Fibroblast of skin of right quadriceps (primary cell): ENCODE results near the gene TIMM23.
"Not testable (repeated sequence)": the region's sequence is repeated elsewhere in the genome, so short reads cannot be mapped to it uniquely, and the experiment has no call there.

Source experiments
- DNase-seq: peaks from one replicate; pipeline ENCODE4 v3.0.0-alpha.2; 2013

TIMM23 gene, protein sequence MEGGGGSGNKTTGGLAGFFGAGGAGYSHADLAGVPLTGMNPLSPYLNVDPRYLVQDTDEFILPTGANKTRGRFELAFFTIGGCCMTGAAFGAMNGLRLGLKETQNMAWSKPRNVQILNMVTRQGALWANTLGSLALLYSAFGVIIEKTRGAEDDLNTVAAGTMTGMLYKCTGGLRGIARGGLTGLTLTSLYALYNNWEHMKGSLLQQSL

GRCh38 chr10:45972106-45972812 lies at the start of gene TIMM23:
Gene TIMM23 (plus strand): TSS chr10:45972489. CDS start chr10:45972625, 136 bp downstream.
- DNase-seq, result peak; percentile 83

DNA sequence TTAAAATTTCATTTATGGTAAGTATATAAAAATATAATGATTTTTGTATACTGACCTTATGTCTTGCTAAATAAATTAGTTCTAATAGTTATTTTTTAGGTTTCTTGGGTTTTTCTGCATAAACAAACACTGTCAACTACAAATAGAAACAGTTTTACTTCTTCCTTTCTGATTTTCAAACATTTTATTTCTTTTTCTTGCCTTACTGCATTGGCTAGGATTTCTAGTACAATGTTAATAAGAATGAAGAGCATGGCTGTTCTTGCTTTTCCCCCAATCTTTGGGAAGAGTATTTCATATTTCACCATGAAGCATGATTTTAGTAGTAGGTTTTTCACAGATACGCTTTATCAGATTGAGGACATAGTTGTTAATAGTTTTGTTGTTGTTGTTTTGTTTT lies 45.5 kb upstream of the TIMM23 start:
- not testable (repeated sequence) for DNase-seq

DNA sequence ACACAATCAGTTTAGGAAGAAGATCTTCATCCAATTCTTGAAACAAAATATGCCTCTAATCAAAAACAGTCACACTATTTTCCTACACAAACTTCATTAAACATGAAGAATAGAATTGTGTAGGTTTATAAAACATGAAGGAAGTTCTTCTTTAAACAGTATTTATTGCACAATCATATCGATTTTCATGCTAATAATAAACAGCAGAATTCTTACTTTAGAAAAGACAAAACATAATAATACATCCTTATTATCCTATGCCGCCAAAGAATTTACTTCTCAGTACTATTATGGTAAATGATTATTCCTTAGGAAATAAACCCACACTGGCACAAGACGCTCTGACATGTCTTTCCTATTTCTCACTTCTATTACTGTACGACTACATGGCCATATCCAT lies 41.0 kb upstream of the TIMM23 start:
- not testable (repeated sequence) for DNase-seq

GRCh38 chr10:45934788-45935187 lies 37.5 kb upstream of the TIMM23 start:
- DNase-seq, result not testable (repeated sequence)

- not testable (repeated sequence) for DNase-seq
Observed at GRCh38 chr10:45939176-45939697, 33.1 kb upstream of the TIMM23 start.

GRCh38 chr10:45941196-45941595 lies 31.1 kb upstream of the TIMM23 start:
- DNase-seq, result not testable (repeated sequence)

- not testable (repeated sequence) for DNase-seq
Observed at GRCh38 chr10:45945476-45945875, 26.8 kb upstream of the TIMM23 start.

GRCh38 chr10:45947363-45947762 lies 24.9 kb upstream of the TIMM23 start:
- not testable (repeated sequence) for DNase-seq

DNA sequence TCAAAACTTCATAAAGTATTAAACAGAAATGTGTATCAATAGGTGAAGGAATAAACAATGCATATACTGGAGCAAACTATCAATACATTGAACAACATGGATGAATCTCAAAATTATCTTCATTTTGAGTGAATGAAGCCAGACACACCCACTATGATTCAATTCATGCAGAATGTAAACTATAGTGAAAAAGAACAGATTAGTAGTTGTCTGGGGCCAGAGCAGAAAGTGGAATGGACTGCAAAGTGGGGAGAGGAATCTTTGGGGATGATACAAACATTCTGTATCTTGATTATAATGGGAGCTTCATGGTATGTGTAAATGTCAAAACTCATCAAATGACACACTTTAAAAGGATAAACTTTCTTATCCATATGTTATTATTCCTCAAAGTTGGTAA lies 23.5 kb upstream of the TIMM23 start:
- not testable (repeated sequence) for DNase-seq

- not testable (repeated sequence) for DNase-seq
Observed at GRCh38 chr10:45954367-45954766, 17.9 kb upstream of the TIMM23 start.

DNA sequence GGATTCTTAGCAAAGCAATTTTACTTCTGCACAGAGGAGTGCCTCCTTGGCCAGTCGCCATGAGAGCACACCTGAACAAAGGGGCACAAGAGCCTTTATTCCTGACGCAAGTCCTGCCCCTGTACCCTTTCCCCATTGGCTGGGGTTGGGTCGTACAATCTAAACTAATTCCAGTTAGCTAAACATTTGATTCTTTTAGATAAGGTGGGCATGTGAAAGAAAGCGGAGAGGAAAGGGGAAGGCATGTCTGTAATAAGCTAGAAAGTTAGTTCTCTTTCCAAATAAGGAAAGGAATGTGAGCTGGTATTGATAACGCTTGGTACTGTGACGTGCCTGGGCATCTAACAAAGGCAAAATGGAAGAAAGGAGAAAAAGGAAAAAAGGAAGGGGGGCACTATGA lies 15.7 kb upstream of the TIMM23 start:
- DNase-seq, result not testable (repeated sequence)

DNA sequence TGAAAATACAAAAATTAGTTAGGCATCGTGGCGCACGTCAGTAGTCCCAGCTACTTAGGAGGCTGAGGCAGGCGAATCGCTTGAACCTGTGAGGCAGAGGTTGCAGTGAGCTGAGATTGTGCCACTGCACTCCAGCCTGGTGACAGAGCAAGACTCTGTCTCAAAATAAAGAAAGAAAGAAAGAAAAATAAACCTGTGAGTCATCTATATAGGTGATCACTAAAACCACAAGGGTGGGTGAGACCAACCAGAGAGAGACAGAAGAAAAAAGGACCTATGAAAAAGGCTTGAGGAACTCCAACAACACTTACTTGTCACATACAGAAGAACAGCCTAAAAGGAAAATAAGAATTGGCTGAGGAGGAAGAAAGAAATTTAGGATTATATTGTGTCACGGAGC lies 14.4 kb upstream of the TIMM23 start:
- DNase-seq, result not testable (repeated sequence)

- DNase-seq, result not testable (repeated sequence)
Observed at GRCh38 chr10:45962686-45963452, 9.4 kb upstream of the TIMM23 start.

DNA sequence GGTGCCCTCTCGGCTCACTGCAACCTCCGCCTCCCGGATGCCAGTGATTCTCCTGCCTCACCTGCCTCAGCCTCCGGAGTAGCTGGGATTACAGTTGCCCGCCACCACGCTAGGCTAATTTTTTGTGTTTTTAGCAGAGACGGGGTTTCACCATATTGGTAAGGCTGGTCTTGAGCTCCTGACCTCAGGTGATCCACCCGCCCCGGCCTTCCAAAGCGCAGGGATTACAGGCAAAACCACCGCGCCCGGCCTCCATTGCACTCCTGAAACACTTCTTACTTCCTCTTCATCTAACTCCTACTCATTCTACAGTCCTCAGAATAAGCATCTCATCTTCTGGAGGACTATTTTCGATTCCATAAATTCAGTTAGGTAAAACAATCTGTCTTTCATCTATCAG lies 1.3 kb upstream of the TIMM23 start:
- not testable (repeated sequence) for DNase-seq

GRCh38 chr10:45971742-45972105 lies 565 bp upstream of the TIMM23 start:
- not testable (repeated sequence) for DNase-seq

GRCh38 chr10:45972813-45973169 lies 502 bp downstream of the TIMM23 start:
- not testable (repeated sequence) for DNase-seq

- not testable (repeated sequence) for DNase-seq
Observed at GRCh38 chr10:45974041-45974440, 1.8 kb downstream of the TIMM23 start.

GRCh38 chr10:45978554-45978953 lies 6.3 kb downstream of the TIMM23 start:
- not testable (repeated sequence) for DNase-seq

DNA sequence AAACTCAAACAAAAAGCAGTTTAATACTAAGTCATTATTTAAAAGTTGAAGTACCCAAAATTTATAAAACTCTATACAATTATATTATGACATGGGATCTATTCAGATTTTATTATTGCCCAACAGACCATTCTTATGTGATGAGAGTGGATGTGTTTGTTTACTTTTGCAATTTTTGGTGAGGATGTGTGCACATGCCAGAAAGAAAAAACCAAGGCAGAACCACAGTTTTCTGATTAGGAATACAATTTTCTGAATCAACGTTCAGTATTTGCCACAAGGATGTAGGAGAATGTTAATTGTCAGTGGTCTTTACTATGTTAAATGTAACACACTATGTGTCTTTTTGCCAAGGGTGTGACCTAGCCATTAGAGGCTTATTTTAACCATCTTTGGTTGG lies 9.1 kb downstream of the TIMM23 start:
- not testable (repeated sequence) for DNase-seq

DNA sequence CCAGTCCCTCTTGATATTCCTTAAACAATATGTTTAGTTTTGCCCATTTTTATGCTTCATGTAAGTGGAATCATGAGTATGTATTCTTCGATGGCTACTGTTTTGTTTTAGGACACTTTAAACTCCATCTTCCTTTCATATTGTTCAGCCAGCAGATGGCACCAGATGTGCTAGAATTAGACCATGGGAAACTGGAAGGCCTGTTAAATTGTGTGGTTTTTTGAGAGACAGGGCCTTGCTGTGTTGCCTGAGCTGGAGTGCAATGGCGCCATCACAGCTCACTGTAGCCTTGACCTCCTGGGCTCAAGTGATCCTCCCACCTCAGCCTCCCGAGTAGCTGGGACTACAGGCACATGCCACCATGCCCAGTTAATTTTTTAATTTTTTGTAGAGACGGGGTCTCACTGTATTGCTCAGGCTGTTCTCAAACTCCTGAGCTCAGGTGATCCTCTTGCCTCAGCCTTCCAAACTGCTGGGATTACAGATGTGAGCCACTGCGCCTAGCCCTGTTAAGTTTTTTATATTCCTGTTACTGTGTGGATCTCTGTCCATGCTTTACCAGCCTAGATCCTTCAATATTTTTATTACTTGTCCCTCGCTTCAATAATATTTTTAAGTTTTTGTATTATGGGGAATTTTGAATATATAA lies 11.4 kb downstream of the TIMM23 start:
- DNase-seq, result peak; percentile 53

GRCh38 chr10:45984473-45984872 lies 12.2 kb downstream of the TIMM23 start:
- not testable (repeated sequence) for DNase-seq

DNA sequence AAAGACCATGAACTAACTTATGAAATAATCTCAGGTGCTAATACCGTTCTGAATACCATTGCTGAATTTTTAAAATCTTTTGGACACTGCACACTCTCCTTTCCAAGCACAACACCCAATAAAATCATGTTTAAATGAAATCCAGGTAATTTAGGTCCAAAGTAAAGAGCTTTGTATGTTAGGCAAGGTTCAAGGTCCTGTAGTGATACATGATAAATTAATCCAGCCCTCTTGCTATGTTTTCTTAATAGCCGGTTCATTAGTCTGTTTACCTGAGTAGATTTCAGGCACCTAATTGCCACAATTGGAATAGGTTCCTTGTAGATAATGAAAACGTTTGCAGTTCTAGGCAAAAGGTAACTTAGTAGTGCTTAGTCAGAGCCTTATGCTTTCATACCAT lies 13.3 kb downstream of the TIMM23 start:
- DNase-seq, result not testable (repeated sequence)

DNA sequence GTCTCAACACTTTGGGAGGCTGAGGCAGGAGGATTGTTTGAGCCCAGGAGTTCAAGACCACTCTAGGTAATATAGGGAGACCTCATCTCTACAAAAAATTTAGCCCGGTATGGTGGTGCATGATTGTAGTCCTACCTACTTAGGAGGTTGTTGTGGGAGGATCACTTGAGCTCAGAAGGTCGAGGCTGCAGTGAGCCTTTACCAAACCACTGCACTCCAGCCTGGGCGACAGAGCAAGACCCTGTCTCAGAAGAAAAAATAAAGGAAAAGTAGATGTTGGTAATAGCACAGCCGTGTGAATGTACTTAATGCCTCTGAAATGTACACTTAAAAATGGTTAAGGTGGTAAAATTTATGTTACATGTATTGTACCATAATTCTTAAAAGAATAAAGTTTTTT lies 25.3 kb downstream of the TIMM23 start:
- no peak for DNase-seq
